H1 (cell line): ENCODE results near the gene HPS6. TPM values are rescaled to one million over a fixed set of nuclear protein-coding genes. Genes with fewer than 3 reads are reported as not detected.

Source experiments
- SIN3A ChIP-seq, 2 experiments: IDR thresholded peaks in 1 of 2; conservative IDR thresholded peaks in 1 of 2; 2 replicates each; pipeline ENCODE4 v1.6.1; 2011 to 2012; ENCODE audit warnings: low read length in 2 of 2, improper control_type of control experiment in 1 of 2, low read depth in 1 of 2, mild to moderate bottlenecking in 1 of 2
- polyA plus RNA-seq, 7 experiments: library from polyadenylated mRNA; depleted of rRNA in 3 of 7; stranded (reverse) in 5 of 7; unstranded in 2 of 7; fragments of >200 nt in 5 of 7; fragments of 200-250 nt in 2 of 7; gene quantifications; 1 replicate in 5 of 7; 2 replicates in 1 of 7; 4 replicates in 1 of 7; pipeline versions ENCODE4 v1.2.1 to v1.2.3, GENCODE V29; 2011 to 2013; ENCODE audit warnings: missing spikeins in 2 of 7, mixed read lengths in 2 of 7
- total RNA-seq: library from RNA; stranded (reverse); fragmentation: NEBNext Ultra II Directional; extraction: Animal tissue kit (Norgen Biotek cat#: 25700); gene quantifications from 2 replicates; pipeline ENCODE4 v1.2.1, GENCODE V29; 2021

HPS6 gene
- total and polyA plus RNA-seq, 2 of the 8 experiments (the other 6 are each of a cell fraction or from before 2014, with no cell fraction given): 10.2 to 17.7 TPM

GRCh38 chr10:102045292-102045691 is 19.9 kb upstream of the HPS6 start (continued):
- no peak for TF ChIP-seq SIN3A (conservative IDR thresholded peaks at IDR 0.05 in 1 of 2, IDR thresholded peaks at IDR 0.05 in 1 of 2; ENCODE audit: low read depth in 1 of 2, low read length in 2 of 2)
- TF ChIP-seq, all 59 proteins: peak for 0
